SK-N-MC (cell line): ENCODE results near the gene SPTB.

Source experiments
- DNase-seq: peaks from one replicate; pipeline ENCODE4 v3.0.0-alpha.2; 2011; ENCODE audit warnings: low read depth, low spot score
- H3K27ac ChIP-seq: fragments of 200-600 bp; sonication (generic); 2 replicates; pipeline ENCODE4 v1.5.1; 2016; ENCODE audit warnings: mixed run types
- H3K36me3 ChIP-seq: fragments of 200-600 bp; sonication (generic); 2 replicates; pipeline ENCODE4 v1.6.1; 2017; ENCODE audit warnings: antibody characterized with exemption, low read length, mixed read lengths; ENCODE audit not compliant: insufficient read depth
- H3K4me3 ChIP-seq: fragments of 200-600 bp; sonication (generic); 2 replicates; pipeline ENCODE4 v1.5.1; 2016
- H3K9ac ChIP-seq: fragments of 200-600 bp; sonication (generic); 2 replicates; pipeline ENCODE4 v1.8.0; 2017; ENCODE audit warnings: mixed run types, mixed read lengths; ENCODE audit not compliant: insufficient read length
- H3K9me3 ChIP-seq: fragments of 200-600 bp; sonication (generic); 2 replicates; pipeline ENCODE4 v1.6.1; 2017; ENCODE audit warnings: low read depth, mild to moderate bottlenecking, antibody characterized with exemption, low read length, moderate library complexity, mixed read lengths
- EZH2 ChIP-seq: fragments of 200-600 bp; sonication (generic); IDR thresholded peaks from one replicate; pipeline ENCODE4 v1.6.1; 2017; ENCODE audit warnings: antibody characterized with exemption
- FOXP2 ChIP-seq: optimal IDR thresholded peaks from 2 replicates; pipeline ENCODE3; 2011; ENCODE audit warnings: mild to moderate bottlenecking, moderate library complexity; ENCODE audit not compliant: insufficient read depth; ENCODE audit errors: extremely low read length, control extremely low read depth
- POLR2AphosphoS5 ChIP-seq: IDR thresholded peaks from 2 replicates; pipeline ENCODE4 v1.6.1; 2012; ENCODE audit warnings: mild to moderate bottlenecking, low read depth, low read length, borderline replicate concordance

The SPTB gene

DNA sequence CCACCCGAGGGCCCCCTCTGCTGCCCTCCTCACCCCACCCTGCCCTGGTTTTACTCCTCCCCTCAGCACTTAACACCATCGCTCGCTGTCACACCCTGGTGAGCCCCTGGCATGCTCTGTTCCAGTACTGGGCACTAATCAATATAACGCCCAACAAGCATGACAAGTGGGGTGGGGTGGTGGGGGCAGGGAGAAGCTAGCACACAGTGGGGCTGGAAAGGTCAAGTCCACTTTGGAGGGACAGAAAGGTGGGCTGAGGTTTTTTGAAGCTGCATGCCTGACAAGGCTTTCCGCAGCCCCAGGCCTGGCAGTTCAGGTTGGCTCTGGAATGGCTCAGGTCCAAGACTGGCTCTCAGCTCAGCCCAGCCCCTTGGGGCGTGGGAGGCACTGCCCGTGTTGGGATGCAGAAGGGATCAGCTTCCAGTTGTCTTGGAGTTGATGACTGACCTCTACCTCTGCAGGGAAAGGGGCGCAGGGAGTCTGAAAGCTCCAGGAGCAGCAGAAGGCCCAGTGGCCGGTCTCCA is 141.4 kb downstream of the SPTB start:
- Histone ChIP-seq H3K9ac (no peak overlapping the region), H3K4me3 (no peak overlapping the region), H3K27ac (no peak overlapping the region), H3K9me3 (no peaks in the 10 kb centered on the region), H3K36me3 (peaks cover 32% of the 10 kb centered on the region; the same call in 1 of the 2 replicates)
- no peak for DNase-seq
- TF ChIP-seq EZH2 (no peak), FOXP2 (no peak), POLR2AphosphoS5 (no peak)

GRCh38 chr14:64737391-64738280 is 142.1 kb downstream of the SPTB start:
- no peak overlapping the region for H3K9ac ChIP-seq
- no peak overlapping the region for H3K4me3 ChIP-seq
- no peak overlapping the region for H3K27ac ChIP-seq
- no peak for TF ChIP-seq FOXP2
- no peak for TF ChIP-seq EZH2
- TF ChIP-seq POLR2AphosphoS5, result no peak
- no peak for DNase-seq
- H3K36me3 ChIP-seq, result peaks cover 31% of the 10 kb centered on the region; the same call in 1 of the 2 replicates
- H3K9me3 ChIP-seq, result no peaks in the 10 kb centered on the region

- Histone ChIP-seq H3K4me3 (no peak overlapping the region), H3K27ac (no peak overlapping the region)
These were observed 143.2 kb downstream of the SPTB start for GRCh38 chr14:64736271-64737169.

GRCh38 chr14:64734990-64735389 is 144.7 kb downstream of the SPTB start:
- H3K36me3 ChIP-seq, result peaks cover 10% of the 10 kb centered on the region; the same call in 1 of the 2 replicates
- H3K9ac ChIP-seq, result no peak overlapping the region
- no peak overlapping the region for H3K27ac ChIP-seq
- no peaks in the 10 kb centered on the region for H3K9me3 ChIP-seq
- no peak overlapping the region for H3K4me3 ChIP-seq
- TF ChIP-seq EZH2 (no peak), FOXP2 (no peak), POLR2AphosphoS5 (no peak)
- DNase-seq, result no peak

More at GRCh38 chr14:64736271-64737169, 143.2 kb downstream of the SPTB start:
- no peak for DNase-seq
- Histone ChIP-seq H3K9me3 (no peaks in the 10 kb centered on the region), H3K36me3 (peaks cover 22% of the 10 kb centered on the region; the same call in 1 of the 2 replicates), H3K9ac (no peak overlapping the region)
- TF ChIP-seq EZH2, result no peak
- TF ChIP-seq FOXP2, result no peak
- TF ChIP-seq POLR2AphosphoS5, result no peak

GRCh38 chr14:64733899-64734298 is 145.8 kb downstream of the SPTB start:
- no peak for TF ChIP-seq EZH2
- TF ChIP-seq FOXP2, result no peak
- TF ChIP-seq POLR2AphosphoS5, result no peak
- Histone ChIP-seq H3K27ac (0 out of 2 replicates have a peak overlapping the region, but pooled peaks have one; percentile 36), H3K36me3 (peaks cover 11% of the 10 kb centered on the region; the same call in 1 of the 2 replicates), H3K9me3 (no peaks in the 10 kb centered on the region), H3K9ac (no peak overlapping the region), H3K4me3 (no peak overlapping the region)
- DNase-seq, result no peak

- H3K4me3 ChIP-seq, result no peak overlapping the region
- no peak overlapping the region for H3K9ac ChIP-seq
- DNase-seq, result no peak
- no peaks in the 10 kb centered on the region for H3K9me3 ChIP-seq
- peaks cover 14% of the 10 kb centered on the region; the same call in 1 of the 2 replicates for H3K36me3 ChIP-seq
- H3K27ac ChIP-seq, result no peak overlapping the region
- TF ChIP-seq FOXP2, result no peak
- no peak for TF ChIP-seq POLR2AphosphoS5
- TF ChIP-seq EZH2, result no peak
These were observed 146.4 kb downstream of the SPTB start for GRCh38 chr14:64733321-64733720.

DNA sequence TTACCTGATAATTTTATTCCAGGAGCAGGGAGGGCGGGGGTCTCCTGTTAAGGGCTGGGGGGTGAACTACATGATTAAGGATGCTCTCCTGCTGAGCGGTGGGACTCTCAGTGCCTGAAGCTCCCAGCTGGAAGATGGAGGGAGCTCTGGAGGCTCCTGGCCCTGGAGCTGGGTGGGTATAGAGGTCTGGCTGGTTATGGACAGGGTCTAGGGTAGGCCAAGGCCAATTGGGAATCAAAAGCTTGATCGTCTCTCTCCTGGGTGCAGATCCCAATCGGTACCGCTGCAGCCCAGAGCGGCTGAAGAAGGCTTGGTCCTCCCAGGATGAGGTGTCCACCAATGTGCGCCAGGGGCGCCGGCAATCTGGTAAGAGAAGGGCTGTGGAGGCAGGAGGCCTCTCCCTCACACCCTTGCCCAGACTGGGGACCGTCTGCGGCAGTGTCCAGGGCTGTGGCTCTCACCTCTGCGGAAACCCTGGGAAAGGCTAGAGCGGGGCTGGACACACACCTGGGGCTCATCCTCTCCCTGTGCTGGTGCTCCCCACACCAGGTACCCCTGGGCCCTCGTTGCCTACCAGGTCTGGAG is 147.1 kb downstream of the SPTB start:
- Histone ChIP-seq H3K9me3 (no peaks in the 10 kb centered on the region), H3K9ac (no peak overlapping the region), H3K27ac (no peak overlapping the region), H3K4me3 (no peak overlapping the region), H3K36me3 (peaks cover 21% of the 10 kb centered on the region; the same call in 1 of the 2 replicates)
- DNase-seq, result no peak
- no peak for TF ChIP-seq FOXP2
- no peak for TF ChIP-seq POLR2AphosphoS5
- no peak for TF ChIP-seq EZH2

DNA sequence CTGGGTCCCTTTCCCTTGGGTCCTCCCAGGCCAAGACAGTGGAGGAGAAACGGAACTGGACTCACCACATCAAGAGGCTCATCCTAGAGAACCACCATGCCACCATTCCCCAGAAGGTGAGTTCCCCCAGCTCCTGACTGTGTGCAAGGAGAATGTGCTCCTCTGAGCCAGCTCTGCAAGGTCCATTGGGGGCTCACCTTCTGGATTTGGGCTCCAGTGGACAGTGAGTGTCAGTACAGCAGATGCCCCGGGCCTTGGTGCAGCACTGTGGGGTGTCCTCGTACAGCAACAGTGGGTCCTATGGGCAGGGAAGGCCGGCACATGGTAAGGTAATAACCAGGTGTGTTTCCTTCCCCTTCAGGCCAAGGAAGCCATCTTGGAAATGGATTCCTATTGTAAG is 147.6 kb downstream of the SPTB start:
- Histone ChIP-seq H3K27ac (no peak overlapping the region), H3K4me3 (no peak overlapping the region), H3K9me3 (no peaks in the 10 kb centered on the region), H3K36me3 (peaks cover 21% of the 10 kb centered on the region; the same call in 1 of the 2 replicates), H3K9ac (no peak overlapping the region)
- no peak for TF ChIP-seq FOXP2
- TF ChIP-seq POLR2AphosphoS5, result no peak
- TF ChIP-seq EZH2, result no peak
- no peak for DNase-seq
